H9 (cell line): ENCODE results near the gene SPAG5. TPM values are rescaled to one million over a fixed set of nuclear protein-coding genes. Genes with fewer than 3 reads are reported as not detected.
"Not testable (repeated sequence)": the region's sequence is repeated elsewhere in the genome, so short reads cannot be mapped to it uniquely, and the experiment has no call there.

Experiments
- DNase-seq: peaks from one replicate; pipeline ENCODE4 v3.0.0-alpha.2; 2017
- H2AFZ ChIP-seq: one replicate; pipeline ENCODE4 v1.6.1; 2013; ENCODE audit warnings: mild to moderate bottlenecking, low read length, control low read depth, moderate library complexity
- H2AK5ac ChIP-seq: 2 replicates; pipeline ENCODE4 v1.6.1; 2013; ENCODE audit warnings: low read length, control low read depth, mixed read lengths; ENCODE audit not compliant: insufficient read length
- H2BK120ac ChIP-seq: one replicate; pipeline ENCODE4 v1.6.1; 2013; ENCODE audit warnings: low read depth, mild to moderate bottlenecking, low read length, control low read depth, inconsistent platforms; ENCODE audit not compliant: poor library complexity, severe bottlenecking
- H2BK12ac ChIP-seq: 2 replicates; pipeline ENCODE4 v1.6.1; 2013; ENCODE audit warnings: low read length, control low read depth, mixed read lengths, low read depth; ENCODE audit not compliant: insufficient read length
- H2BK15ac ChIP-seq: 2 replicates; pipeline ENCODE4 v1.6.1; 2013; ENCODE audit warnings: low read depth, low read length, control low read depth
- H2BK20ac ChIP-seq: one replicate; pipeline ENCODE4 v1.6.1; 2013; ENCODE audit warnings: low read depth, mild to moderate bottlenecking, low read length, control low read depth, inconsistent platforms; ENCODE audit not compliant: poor library complexity, severe bottlenecking
- H2BK5ac ChIP-seq: 2 replicates; pipeline ENCODE4 v1.6.1; 2013; ENCODE audit warnings: low read length, control low read depth, mixed read lengths; ENCODE audit not compliant: insufficient read length
- H3K14ac ChIP-seq: 2 replicates; pipeline ENCODE4 v1.6.1; 2013; ENCODE audit warnings: low read length, control low read depth; ENCODE audit not compliant: insufficient read depth
- H3K18ac ChIP-seq: 2 replicates; pipeline ENCODE4 v1.6.1; 2013; ENCODE audit warnings: low read depth, mild to moderate bottlenecking, mixed read lengths, low read length, control low read depth; ENCODE audit not compliant: insufficient read length
- H3K23ac ChIP-seq: 2 replicates; pipeline ENCODE4 v1.6.1; 2013; ENCODE audit warnings: low read length, control low read depth, mixed read lengths, low read depth; ENCODE audit not compliant: insufficient read length
- H3K23me2 ChIP-seq: 2 replicates; pipeline ENCODE4 v1.6.1; 2013; ENCODE audit warnings: low read depth, mild to moderate bottlenecking, mixed read lengths, low read length, control low read depth; ENCODE audit not compliant: insufficient read length, poor library complexity, severe bottlenecking
- H3K27ac ChIP-seq: 2 replicates; pipeline ENCODE4 v1.5.1; 2013; ENCODE audit warnings: low read length, control low read depth, mixed read lengths, low read depth; ENCODE audit not compliant: insufficient read length
- H3K27me3 ChIP-seq: 2 replicates; pipeline ENCODE4 v1.6.1; 2013; ENCODE audit warnings: low read length, control low read depth, inconsistent platforms; ENCODE audit not compliant: insufficient read depth
- H3K4ac ChIP-seq: 2 replicates; pipeline ENCODE4 v1.6.1; 2013; ENCODE audit warnings: low read depth, mild to moderate bottlenecking, control low read depth, inconsistent platforms, low read length, moderate library complexity
- H3K4me1 ChIP-seq: 2 replicates; pipeline ENCODE4 v1.6.1; 2013; ENCODE audit warnings: low read length, control low read depth, inconsistent platforms; ENCODE audit not compliant: insufficient read depth
- H3K4me2 ChIP-seq: 2 replicates; pipeline ENCODE4 v1.6.1; 2013; ENCODE audit warnings: low read length, control low read depth, mixed read lengths; ENCODE audit not compliant: insufficient read length, insufficient read depth
- H3K56ac ChIP-seq: 2 replicates; pipeline ENCODE4 v1.6.1; 2013; ENCODE audit warnings: low read depth, mild to moderate bottlenecking, mixed read lengths, low read length, control low read depth; ENCODE audit not compliant: insufficient read length
- H3K79me1 ChIP-seq: 2 replicates; pipeline ENCODE4 v1.6.1; 2013; ENCODE audit warnings: low read depth, mild to moderate bottlenecking, moderate library complexity, low read length, control low read depth, inconsistent platforms; ENCODE audit not compliant: insufficient read depth, poor library complexity, severe bottlenecking
- H3K79me2 ChIP-seq: 2 replicates; pipeline ENCODE4 v1.6.1; 2013; ENCODE audit warnings: low read length, control low read depth, inconsistent platforms; ENCODE audit not compliant: insufficient read depth
- H3K9ac ChIP-seq: 2 replicates; pipeline ENCODE4 v1.6.1; 2013; ENCODE audit warnings: low read length, control low read depth, mixed read lengths; ENCODE audit not compliant: insufficient read length; ENCODE audit errors: extremely low read depth
- H3K9me3 ChIP-seq: one replicate; pipeline ENCODE4 v1.6.1; 2013; ENCODE audit warnings: low read depth, low read length, inconsistent platforms; ENCODE audit not compliant: control insufficient read depth
- H3T11ph ChIP-seq: one replicate; pipeline ENCODE4 v1.6.1; 2013; ENCODE audit warnings: mild to moderate bottlenecking, low read length, control low read depth, inconsistent platforms
- H4K20me1 ChIP-seq: one replicate; pipeline ENCODE4 v1.6.1; 2013; ENCODE audit not compliant: control insufficient read depth, insufficient read length, insufficient read depth
- H4K5ac ChIP-seq: 2 replicates; pipeline ENCODE4 v1.6.1; 2013; ENCODE audit warnings: low read depth, mild to moderate bottlenecking, mixed read lengths, low read length, control low read depth; ENCODE audit not compliant: insufficient read length
- H4K8ac ChIP-seq: replicated peaks from 2 replicates; pipeline ENCODE4 v1.6.1; 2013; ENCODE audit warnings: low read length, control low read depth, mixed read lengths, low read depth; ENCODE audit not compliant: insufficient read length
- H4K91ac ChIP-seq: 2 replicates; pipeline ENCODE4 v1.6.1; 2013; ENCODE audit warnings: low read depth, mild to moderate bottlenecking, moderate library complexity, mixed read lengths, low read length, control low read depth; ENCODE audit not compliant: insufficient read length
- H3K27ac Mint-ChIP-seq, 3 experiments: 2 replicates in 2 of 3; 3 replicates in 1 of 3; pipeline ENCODE4 v1.8.0; 2020 to 2021; ENCODE audit warnings: mixed read lengths in 3 of 3, mild to moderate bottlenecking in 1 of 3, moderate library complexity in 1 of 3
- H3K27me3 Mint-ChIP-seq: 2 replicates; pipeline ENCODE4 v1.8.0; 2021; ENCODE audit warnings: low read depth, mild to moderate bottlenecking, moderate library complexity, mixed read lengths
- H3K36me3 Mint-ChIP-seq, 3 experiments: 2 replicates in 2 of 3; 3 replicates in 1 of 3; pipeline ENCODE4 v1.8.0; 2020 to 2021; ENCODE audit warnings: low read depth in 3 of 3, mixed read lengths in 3 of 3; ENCODE audit not compliant: insufficient read depth in 1 of 3
- H3K4me1 Mint-ChIP-seq, 2 experiments: 2 replicates each; pipeline ENCODE4 v1.8.0; 2020; ENCODE audit warnings: mixed read lengths in 2 of 2
- H3K4me3 Mint-ChIP-seq, 2 experiments: 2 replicates in 1 of 2; 3 replicates in 1 of 2; pipeline ENCODE4 v1.8.0; 2020 to 2021; ENCODE audit warnings: mild to moderate bottlenecking in 2 of 2, mixed read lengths in 2 of 2, moderate library complexity in 1 of 2
- H3K9me3 Mint-ChIP-seq, 2 experiments: 2 replicates in 1 of 2; 3 replicates in 1 of 2; pipeline ENCODE4 v1.8.0; 2020; ENCODE audit warnings: mild to moderate bottlenecking in 2 of 2, mixed read lengths in 2 of 2, moderate library complexity in 1 of 2
- WGBS: extraction: QIAGEN DNeasy Blood & Tissue Kit; methylation state at CpG from one replicate; pipeline ENCODE4 v1.1.7; 2013; ENCODE audit warnings: missing lambda C conversion rate, low lambda C conversion rate, mixed read lengths; ENCODE audit not compliant: insufficient read length; ENCODE audit errors: extremely low coverage; 5-methylcytosine and 5-hydroxymethylcytosine counted together
- total RNA-seq: library from RNA; stranded (reverse); gene quantifications from 2 replicates; pipeline ENCODE4 v1.2.1, GENCODE V29; 2021
- TF ChIP-seq, protein P1 (sequence below): fragments of 200-600 bp; sonication (generic); conservative IDR thresholded peaks from 3 replicates; pipeline ENCODE4 v1.8.0; 2021; ENCODE audit warnings: antibody characterized with exemption, mild to moderate bottlenecking

Gene SPAG5
- total RNA-seq, 1 experiment from 2014 or later = 122 TPM

DNA sequence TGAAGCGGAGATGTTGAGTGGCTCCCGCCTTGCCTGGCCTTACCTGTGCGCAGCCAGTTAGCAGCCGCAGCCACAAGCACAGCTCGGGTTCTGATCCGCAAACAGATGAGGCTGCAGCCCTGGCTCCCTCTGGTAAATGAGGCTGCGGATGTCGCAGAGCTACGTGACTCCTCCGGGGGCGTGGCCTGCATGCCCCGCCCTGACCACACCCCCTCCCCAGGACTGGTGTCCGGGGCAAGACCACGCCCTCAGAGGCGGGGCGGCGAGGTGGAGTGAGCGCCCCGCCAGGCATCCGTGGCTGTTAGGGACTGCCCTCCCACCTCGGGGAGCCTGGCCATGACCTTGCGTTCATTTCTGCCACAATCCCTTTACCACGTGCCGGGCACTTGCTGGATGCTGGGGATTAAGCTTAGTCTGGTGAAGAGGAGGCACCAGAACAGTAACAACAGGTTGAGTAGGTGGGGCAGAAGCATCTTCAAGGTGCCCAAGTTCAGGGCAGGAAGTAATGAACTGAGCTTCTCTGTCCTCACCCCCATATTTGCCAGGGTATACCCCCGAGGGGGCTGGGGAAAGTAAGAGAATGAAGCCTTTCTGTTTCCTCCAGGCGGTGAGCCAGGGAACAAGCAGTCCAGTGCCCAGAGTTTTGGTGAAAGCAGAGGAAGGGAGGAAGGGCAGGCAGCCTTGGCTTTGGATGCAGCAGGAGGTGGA, 21.9 kb downstream of the SPAG5 start, which contains the start of gene ALDOC:
Gene ALDOC (minus strand): TSS at position 138 of the 708 bp plus-strand sequence. CDS start 1,363 bp downstream, outside the sequence.
- Histone ChIP-seq H3K27ac (no peak within 1 kb of the TSS), H3K9ac (no peak within 1 kb of the TSS)
- H3K9me3 Mint-ChIP-seq = no peaks in the 10 kb centered on the region

GRCh38 chr17:28576016-28576415, 22.8 kb downstream of the SPAG5 start:
- H4K5ac ChIP-seq, H3K4me1 ChIP-seq, H3K27me3 ChIP-seq, H4K20me1 ChIP-seq, H3K79me2 ChIP-seq, H2BK20ac ChIP-seq, H2BK120ac ChIP-seq, H3K9me3 ChIP-seq, H3K23me2 ChIP-seq, H3K27ac Mint-ChIP-seq, H3K23ac ChIP-seq, H3K9me3 Mint-ChIP-seq, H3K9ac ChIP-seq, H4K8ac ChIP-seq, H3K14ac ChIP-seq, H3K79me1 ChIP-seq, H3K56ac ChIP-seq, H3K27me3 Mint-ChIP-seq, DNase-seq, H2BK12ac ChIP-seq, H2AFZ ChIP-seq, H4K91ac ChIP-seq, H3K18ac ChIP-seq, H2AK5ac ChIP-seq, H3K27ac ChIP-seq, H3T11ph ChIP-seq, H2BK15ac ChIP-seq, H2BK5ac ChIP-seq, H3K4ac ChIP-seq: not testable (repeated sequence)
- Mint-ChIP-seq H3K36me3 (peaks cover 27 to 58% (median 57%) of the 10 kb centered on the region in 3 experiments; a peak in 6 of 7 replicates), H3K4me3 (peak overlapping the region; percentile 61 to 84), H3K4me1 (peaks cover 15 to 28% of the 10 kb centered on the region in 2 experiments)
- WGBS = no CpG with 5 or more reads among the region's 3 CpGs
- peak overlapping the region; percentile 38 for H3K4me2 ChIP-seq

More for the DNA sequence above, 21.9 kb downstream of the SPAG5 start, which contains the start of gene ALDOC:
- Histone ChIP-seq H3K79me1 (no peaks in the 10 kb centered on the region), H2BK120ac (no peak within 1 kb of the TSS), H4K5ac (no peak within 1 kb of the TSS), H2BK15ac (no peak within 1 kb of the TSS), H3K18ac (no peak within 1 kb of the TSS), H3K79me2 (no peaks in the 10 kb centered on the region), H3K9me3 (no peaks in the 10 kb centered on the region), H3T11ph (no peak within 1 kb of the TSS), H3K23me2 (peaks cover 1% of the 10 kb centered on the region), H2AFZ (no peak within 1 kb of the TSS), H4K91ac (no peak within 1 kb of the TSS), H4K8ac (no peak within 1 kb of the TSS), H2AK5ac (no peak within 1 kb of the TSS), H2BK20ac (no peak within 1 kb of the TSS), H3K56ac (no peak within 1 kb of the TSS), H2BK5ac (no peak within 1 kb of the TSS), H3K4me2 (peak within 1 kb of the TSS; percentile 38), H3K23ac (no peak within 1 kb of the TSS), H4K20me1 (peaks cover 2% of the 10 kb centered on the region), H3K27me3 (no peaks in the 10 kb centered on the region), H3K14ac (no peak within 1 kb of the TSS), H3K4me1 (no peaks in the 10 kb centered on the region), H2BK12ac (no peak within 1 kb of the TSS), H3K4ac (no peak within 1 kb of the TSS)
- Mint-ChIP-seq H3K4me1 (peaks cover 14 to 24% of the 10 kb centered on the region in 2 experiments), H3K27me3 (peaks cover 7% of the 10 kb centered on the region), H3K27ac (peak within 1 kb of the TSS; percentile 85 to 94 (median 91)), H3K36me3 (peaks cover 27 to 58% (median 57%) of the 10 kb centered on the region in 3 experiments; a peak in 6 of 7 replicates), H3K4me3 (peak within 1 kb of the TSS; percentile 61 to 84)
- no CpG with 5 or more reads among the region's 26 CpGs for WGBS
- TF ChIP-seq, protein P1, sequence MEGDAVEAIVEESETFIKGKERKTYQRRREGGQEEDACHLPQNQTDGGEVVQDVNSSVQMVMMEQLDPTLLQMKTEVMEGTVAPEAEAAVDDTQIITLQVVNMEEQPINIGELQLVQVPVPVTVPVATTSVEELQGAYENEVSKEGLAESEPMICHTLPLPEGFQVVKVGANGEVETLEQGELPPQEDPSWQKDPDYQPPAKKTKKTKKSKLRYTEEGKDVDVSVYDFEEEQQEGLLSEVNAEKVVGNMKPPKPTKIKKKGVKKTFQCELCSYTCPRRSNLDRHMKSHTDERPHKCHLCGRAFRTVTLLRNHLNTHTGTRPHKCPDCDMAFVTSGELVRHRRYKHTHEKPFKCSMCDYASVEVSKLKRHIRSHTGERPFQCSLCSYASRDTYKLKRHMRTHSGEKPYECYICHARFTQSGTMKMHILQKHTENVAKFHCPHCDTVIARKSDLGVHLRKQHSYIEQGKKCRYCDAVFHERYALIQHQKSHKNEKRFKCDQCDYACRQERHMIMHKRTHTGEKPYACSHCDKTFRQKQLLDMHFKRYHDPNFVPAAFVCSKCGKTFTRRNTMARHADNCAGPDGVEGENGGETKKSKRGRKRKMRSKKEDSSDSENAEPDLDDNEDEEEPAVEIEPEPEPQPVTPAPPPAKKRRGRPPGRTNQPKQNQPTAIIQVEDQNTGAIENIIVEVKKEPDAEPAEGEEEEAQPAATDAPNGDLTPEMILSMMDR = no peak
- peak; percentile 100 for DNase-seq
